CD14-positive monocyte (primary cell): Measurements from ENCODE around the gene EFCAB12. TPM values are rescaled to one million over a fixed set of nuclear protein-coding genes. Genes with fewer than 3 reads are reported as not detected.
A peak's percentile ranks its signal among the peaks of the same experiment; 100 is the strongest.

Experiments
- DNase-seq, 3 donors: peaks; one replicate each; pipeline ENCODE4 v3.0.0-alpha.2; 2011 to 2022
- H2AFZ ChIP-seq: 2 replicates; pipeline ENCODE4 v1.6.0; 2012; ENCODE audit warnings: mild to moderate bottlenecking, low read depth, low read length, inconsistent platforms; ENCODE audit not compliant: insufficient read depth, poor library complexity, severe bottlenecking
- H3K27ac ChIP-seq, 2 donors: 1 replicate in 1 of 2; 2 replicates in 1 of 2; pipeline ENCODE4 v1.5.1; 2012 to 2013; ENCODE audit warnings: low read length in 2 of 2, control low read depth in 1 of 2, inconsistent platforms in 1 of 2, low read depth in 1 of 2, mild to moderate bottlenecking in 1 of 2
- H3K27me3 ChIP-seq, 2 donors: one replicate each; pipeline versions ENCODE4 v1.6.0 to v1.6.1; 2011 to 2013; ENCODE audit warnings: low read length in 2 of 2; ENCODE audit not compliant: control insufficient read depth in 2 of 2, insufficient read depth in 2 of 2
- H3K36me3 ChIP-seq, 2 donors: replicated peaks in 1 of 2; 1 replicate in 1 of 2; 2 replicates in 1 of 2; pipeline versions ENCODE4 v1.5.1 to v1.6.1; 2012 to 2013; ENCODE audit warnings: low read length in 2 of 2, control low read depth in 1 of 2, inconsistent platforms in 1 of 2, mild to moderate bottlenecking in 1 of 2; ENCODE audit not compliant: insufficient read depth in 2 of 2, control insufficient read depth in 1 of 2
- H3K4me1 ChIP-seq, 2 donors: 1 replicate in 1 of 2; 2 replicates in 1 of 2; pipeline versions ENCODE4 v1.5.1 to v1.6.1; 2012 to 2013; ENCODE audit warnings: low read length in 2 of 2, control low read depth in 1 of 2, inconsistent platforms in 1 of 2, mild to moderate bottlenecking in 1 of 2, moderate library complexity in 1 of 2; ENCODE audit not compliant: insufficient read depth in 2 of 2, control insufficient read depth in 1 of 2
- H3K4me2 ChIP-seq: replicated peaks from 2 replicates; pipeline ENCODE3; 2012; ENCODE audit warnings: low read length, moderate library complexity, mild to moderate bottlenecking; ENCODE audit not compliant: poor library complexity, severe bottlenecking; ENCODE audit errors: extremely low read depth
- H3K4me3 ChIP-seq, 3 experiments: fragments of 200-600 bp in 1 of 3; sonication (generic) in 1 of 3; replicated peaks in 1 of 3; 1 replicate in 2 of 3; 2 replicates in 1 of 3; pipeline ENCODE4 v1.5.1; 2011 to 2013; ENCODE audit warnings: low read length in 3 of 3, mild to moderate bottlenecking in 3 of 3, control low read depth in 2 of 3, low read depth in 2 of 3, inconsistent platforms in 1 of 3, moderate library complexity in 1 of 3
- H3K79me2 ChIP-seq: 2 replicates; pipeline ENCODE4 v1.6.0; 2012; ENCODE audit warnings: mild to moderate bottlenecking, control low read depth, inconsistent platforms, low read length, moderate library complexity; ENCODE audit not compliant: insufficient read depth
- H3K9ac ChIP-seq: 2 replicates; pipeline ENCODE4 v1.6.0; 2017; ENCODE audit warnings: low read length, mild to moderate bottlenecking; ENCODE audit not compliant: insufficient read depth, poor library complexity, severe bottlenecking
- H3K9me3 ChIP-seq, 2 donors: replicated peaks in 1 of 2; 1 replicate in 1 of 2; 2 replicates in 1 of 2; pipeline versions ENCODE4 v1.5.1 to v1.6.1; 2012 to 2013; ENCODE audit warnings: low read length in 2 of 2, control low read depth in 1 of 2; ENCODE audit not compliant: control insufficient read depth in 1 of 2, insufficient read depth in 1 of 2
- H4K20me1 ChIP-seq: 2 replicates; pipeline ENCODE4 v1.6.0; 2012; ENCODE audit warnings: mild to moderate bottlenecking, low read length, control low read depth, moderate library complexity; ENCODE audit not compliant: insufficient read depth
- H3K27ac Mint-ChIP-seq, 7 donors: one replicate each; pipeline ENCODE4 v1.8.0; 2020; ENCODE audit warnings: mild to moderate bottlenecking in 7 of 7, mixed read lengths in 7 of 7, moderate library complexity in 6 of 7, inconsistent platforms in 2 of 7
- H3K27me3 Mint-ChIP-seq, 3 donors: one replicate each; pipeline ENCODE4 v1.8.0; 2021 to 2022; ENCODE audit warnings: low read depth in 3 of 3, mild to moderate bottlenecking in 3 of 3, mixed read lengths in 3 of 3, moderate library complexity in 3 of 3, inconsistent platforms in 1 of 3
- H3K36me3 Mint-ChIP-seq, 2 donors: one replicate each; pipeline ENCODE4 v1.8.0; 2020; ENCODE audit warnings: mixed read lengths in 2 of 2, inconsistent platforms in 1 of 2, mild to moderate bottlenecking in 1 of 2
- H3K4me1 Mint-ChIP-seq: one replicate; pipeline ENCODE4 v1.8.0; 2020; ENCODE audit warnings: mild to moderate bottlenecking, mixed read lengths
- H3K4me3 Mint-ChIP-seq, 2 donors: one replicate each; pipeline ENCODE4 v1.8.0; 2020; ENCODE audit warnings: mild to moderate bottlenecking in 2 of 2, mixed read lengths in 2 of 2, moderate library complexity in 1 of 2
- H3K9me3 Mint-ChIP-seq, 7 donors: one replicate each; pipeline ENCODE4 v1.8.0; 2020 to 2022; ENCODE audit warnings: mixed read lengths in 7 of 7, mild to moderate bottlenecking in 6 of 7, moderate library complexity in 6 of 7, inconsistent platforms in 2 of 7
- CTCF ChIP-seq: fragments of 200-600 bp; IDR thresholded peaks from one replicate; pipeline ENCODE4 v1.8.0; 2022; ENCODE audit warnings: antibody characterized with exemption, mild to moderate bottlenecking
- WGBS: methylation state at CpG from one replicate; pipeline ENCODE4 v1.1.5; 2013; ENCODE audit warnings: missing lambda C conversion rate; ENCODE audit not compliant: insufficient coverage; 5-methylcytosine and 5-hydroxymethylcytosine counted together
- intact Hi-C, 2 donors: fragments of 100-400 bp; cut with micrococcal nuclease; formaldehyde crosslinking; loops; one replicate each; pipeline versions ENCODE4 v1.15.0 to v1.15.1; 2023
- polyA plus RNA-seq, 3 donors: library from polyadenylated mRNA; depleted of rRNA in 1 of 3; unstranded in 2 of 3; stranded (reverse) in 1 of 3; fragments of 300-500 nt in 2 of 3; fragments of >200 nt in 1 of 3; fragmentation: Illumina TruSeq in 2 of 3; gene quantifications; 1 replicate in 2 of 3; 2 replicates in 1 of 3; pipeline ENCODE4 v1.2.3, GENCODE V29; 2012 to 2021

The EFCAB12 gene
- polyA plus RNA-seq, 3 donors, result 0.35 TPM; not detected in 2

- H3K79me2 ChIP-seq, result no peaks in the 10 kb centered on the region
- H3K27me3 Mint-ChIP-seq, result peaks cover 0 to 1% (median under 1%) of the 10 kb centered on the region in 3 donors
- no peak overlapping the region for H3K4me3 ChIP-seq
- H3K27me3 ChIP-seq, result no peaks in the 10 kb centered on the region
- no peak overlapping the region for H3K27ac Mint-ChIP-seq
- intact Hi-C loops, result no loop called here
- no peak overlapping the region for H3K9ac ChIP-seq
- no peak for DNase-seq
- peaks cover 14% of the 10 kb centered on the region for H3K4me1 Mint-ChIP-seq
- TF ChIP-seq CTCF, result no peak
- WGBS, result 100% methylated on average over 2 of the region's 6 CpGs
- no peak overlapping the region for H2AFZ ChIP-seq
- H4K20me1 ChIP-seq, result no peaks in the 10 kb centered on the region
- H3K4me3 Mint-ChIP-seq, result no peak overlapping the region
- no peaks in the 10 kb centered on the region for H3K36me3 ChIP-seq
- peaks cover 1 to 14% of the 10 kb centered on the region in 2 donors for H3K36me3 Mint-ChIP-seq
- peaks cover 9 to 10% of the 10 kb centered on the region in 2 donors for H3K4me1 ChIP-seq
- H3K4me2 ChIP-seq, result no peak overlapping the region
- peaks cover 7 to 18% of the 10 kb centered on the region in 2 donors for H3K9me3 ChIP-seq
- H3K9me3 Mint-ChIP-seq, result peaks cover 11 to 19% (median 16%) of the 10 kb centered on the region in 7 donors
- no peak overlapping the region for H3K27ac ChIP-seq
Observed at GRCh38 chr3:129421988-129422745, 6.3 kb downstream of the EFCAB12 start.

DNA sequence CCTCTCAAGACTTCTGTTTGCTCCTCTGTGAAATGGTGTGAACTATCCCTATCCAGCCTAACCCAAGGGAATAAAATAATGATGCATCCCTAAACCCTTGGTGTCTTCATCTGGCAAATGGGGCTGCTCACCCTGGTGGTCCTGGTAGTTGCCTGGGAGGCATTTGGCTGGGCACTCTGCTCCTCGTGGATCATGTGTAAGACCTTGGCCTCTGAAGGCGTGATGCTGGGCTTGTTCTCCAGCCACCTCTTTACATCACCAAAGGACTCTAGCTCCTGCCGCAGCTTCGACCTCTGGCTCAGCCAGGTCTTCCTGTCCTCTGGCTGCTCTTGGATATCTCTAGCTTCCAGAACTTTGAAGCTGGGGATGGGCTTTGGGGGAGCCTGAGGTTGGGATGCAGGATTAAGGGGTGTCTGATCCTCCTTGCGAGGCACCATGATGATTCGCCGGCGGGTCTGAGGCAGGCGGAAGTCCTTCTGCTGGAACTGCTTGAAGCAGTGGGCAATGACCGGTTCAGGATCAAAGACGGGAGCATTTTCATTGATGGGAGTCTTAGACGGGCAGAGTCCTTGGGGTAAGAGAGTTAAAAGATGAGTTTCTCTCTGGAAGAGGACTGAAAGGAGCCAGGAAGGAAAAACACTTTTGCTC, 7.1 kb downstream of the EFCAB12 start:
- H3K9me3 Mint-ChIP-seq, result peaks cover 11 to 19% (median 16%) of the 10 kb centered on the region in 7 donors
- Histone ChIP-seq H3K27ac (no peak overlapping the region), H3K27me3 (no peaks in the 10 kb centered on the region), H3K4me2 (no peak overlapping the region), H3K4me1 (peaks cover 8 to 9% of the 10 kb centered on the region in 2 donors), H4K20me1 (no peaks in the 10 kb centered on the region), H2AFZ (no peak overlapping the region), H3K36me3 (no peaks in the 10 kb centered on the region), H3K9me3 (peaks cover 7 to 18% of the 10 kb centered on the region in 2 donors), H3K79me2 (no peaks in the 10 kb centered on the region), H3K4me3 (no peak overlapping the region), H3K9ac (no peak overlapping the region)
- peaks cover 12% of the 10 kb centered on the region for H3K4me1 Mint-ChIP-seq
- intact Hi-C loops, result no loop called here
- DNase-seq, result no peak
- H3K27ac Mint-ChIP-seq, result peak overlapping the region in 1 of 7 donors; percentile 57
- 96% methylated on average over 11 of the region's 12 CpGs for WGBS
- peaks cover 0 to 12% of the 10 kb centered on the region in 2 donors for H3K36me3 Mint-ChIP-seq
- no peak overlapping the region for H3K4me3 Mint-ChIP-seq
- H3K27me3 Mint-ChIP-seq, result peaks cover 0 to 1% (median 0%) of the 10 kb centered on the region in 3 donors
- no peak for TF ChIP-seq CTCF
